ENCODE results near the gene LRRC71.

- TF ChIP-seq RARB (CRISPR knock-in tag; IDR thresholded peaks at IDR 0.05) (no peak), TCF4 (CRISPR knock-in tag; IDR thresholded peaks at IDR 0.05; ENCODE audit: borderline replicate concordance) (no peak), ISL1 (CRISPR knock-in tag; IDR thresholded peaks at IDR 0.05) (no peak), PATZ1 (CRISPR knock-in tag; IDR thresholded peaks at IDR 0.05; ENCODE audit: borderline replicate concordance) (no peak), CSDC2 (CRISPR knock-in tag; IDR thresholded peaks at IDR 0.05) (no peak), ZFP3 (CRISPR knock-in tag; IDR thresholded peaks at IDR 0.05) (no peak), POU6F1 (CRISPR knock-in tag; IDR thresholded peaks at IDR 0.05; ENCODE audit: borderline replicate concordance, low read depth) (no peak), OSR1 (CRISPR knock-in tag; IDR thresholded peaks at IDR 0.05) (no peak), ZNF565 (CRISPR knock-in tag; conservative IDR thresholded peaks at IDR 0.05; ENCODE audit: low read depth) (no peak)
- TF ChIP-seq, protein P1, sequence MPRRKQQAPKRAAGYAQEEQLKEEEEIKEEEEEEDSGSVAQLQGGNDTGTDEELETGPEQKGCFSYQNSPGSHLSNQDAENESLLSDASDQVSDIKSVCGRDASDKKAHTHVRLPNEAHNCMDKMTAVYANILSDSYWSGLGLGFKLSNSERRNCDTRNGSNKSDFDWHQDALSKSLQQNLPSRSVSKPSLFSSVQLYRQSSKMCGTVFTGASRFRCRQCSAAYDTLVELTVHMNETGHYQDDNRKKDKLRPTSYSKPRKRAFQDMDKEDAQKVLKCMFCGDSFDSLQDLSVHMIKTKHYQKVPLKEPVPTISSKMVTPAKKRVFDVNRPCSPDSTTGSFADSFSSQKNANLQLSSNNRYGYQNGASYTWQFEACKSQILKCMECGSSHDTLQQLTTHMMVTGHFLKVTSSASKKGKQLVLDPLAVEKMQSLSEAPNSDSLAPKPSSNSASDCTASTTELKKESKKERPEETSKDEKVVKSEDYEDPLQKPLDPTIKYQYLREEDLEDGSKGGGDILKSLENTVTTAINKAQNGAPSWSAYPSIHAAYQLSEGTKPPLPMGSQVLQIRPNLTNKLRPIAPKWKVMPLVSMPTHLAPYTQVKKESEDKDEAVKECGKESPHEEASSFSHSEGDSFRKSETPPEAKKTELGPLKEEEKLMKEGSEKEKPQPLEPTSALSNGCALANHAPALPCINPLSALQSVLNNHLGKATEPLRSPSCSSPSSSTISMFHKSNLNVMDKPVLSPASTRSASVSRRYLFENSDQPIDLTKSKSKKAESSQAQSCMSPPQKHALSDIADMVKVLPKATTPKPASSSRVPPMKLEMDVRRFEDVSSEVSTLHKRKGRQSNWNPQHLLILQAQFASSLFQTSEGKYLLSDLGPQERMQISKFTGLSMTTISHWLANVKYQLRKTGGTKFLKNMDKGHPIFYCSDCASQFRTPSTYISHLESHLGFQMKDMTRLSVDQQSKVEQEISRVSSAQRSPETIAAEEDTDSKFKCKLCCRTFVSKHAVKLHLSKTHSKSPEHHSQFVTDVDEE (CRISPR knock-in tag; IDR thresholded peaks at IDR 0.05), result no peak
- TF ChIP-seq, protein P2, sequence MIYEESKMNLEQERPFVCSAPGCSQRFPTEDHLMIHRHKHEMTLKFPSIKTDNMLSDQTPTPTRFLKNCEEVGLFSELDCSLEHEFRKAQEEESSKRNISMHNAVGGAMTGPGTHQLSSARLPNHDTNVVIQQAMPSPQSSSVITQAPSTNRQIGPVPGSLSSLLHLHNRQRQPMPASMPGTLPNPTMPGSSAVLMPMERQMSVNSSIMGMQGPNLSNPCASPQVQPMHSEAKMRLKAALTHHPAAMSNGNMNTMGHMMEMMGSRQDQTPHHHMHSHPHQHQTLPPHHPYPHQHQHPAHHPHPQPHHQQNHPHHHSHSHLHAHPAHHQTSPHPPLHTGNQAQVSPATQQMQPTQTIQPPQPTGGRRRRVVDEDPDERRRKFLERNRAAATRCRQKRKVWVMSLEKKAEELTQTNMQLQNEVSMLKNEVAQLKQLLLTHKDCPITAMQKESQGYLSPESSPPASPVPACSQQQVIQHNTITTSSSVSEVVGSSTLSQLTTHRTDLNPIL (CRISPR knock-in tag; IDR thresholded peaks at IDR 0.05; ENCODE audit: low read depth), result no peak
Measured at GRCh38 chr1:156895455-156895812, 25.0 kb upstream of the LRRC71 start.

All from SK-N-SH treated with all-trans-retinoic acid at 6 μM for 48 hours (cell line).